Left lung (tissue), 10 donors: ENCODE results near the gene CA10. TPM values are rescaled to one million over a fixed set of nuclear protein-coding genes. Genes with fewer than 3 reads are reported as not detected.

Experiments used
- ATAC-seq: fragments of 200-7000 bp; cut with Tn5 transposase; one replicate; pipeline ENCODE4 v1.9.1; 2020; ENCODE audit warnings: moderate library complexity
- DNase-seq, 4 donors: peaks; one replicate each; pipeline ENCODE4 v3.0.0-alpha.2; 2013 to 2020
- H3K27ac ChIP-seq, 2 donors: fragments of 200-600 bp; sonication (generic) in 1 of 2; one replicate each; pipeline versions ENCODE4 v1.5.0 to v1.8.0; 2020 to 2021
- H3K27me3 ChIP-seq, 2 donors: fragments of 200-600 bp; sonication (generic) in 1 of 2; one replicate each; pipeline versions ENCODE4 v1.5.0 to v1.8.0; 2020 to 2021
- H3K36me3 ChIP-seq, 2 donors: fragments of 200-600 bp; sonication (generic) in 1 of 2; one replicate each; pipeline versions ENCODE4 v1.5.0 to v1.8.0; 2020 to 2021
- H3K4me1 ChIP-seq, 2 donors: fragments of 200-600 bp; one replicate each; pipeline ENCODE4 v1.8.0; 2021
- H3K4me3 ChIP-seq, 2 donors: fragments of 200-600 bp; sonication (generic) in 1 of 2; one replicate each; pipeline versions ENCODE4 v1.5.0 to v1.8.0; 2020 to 2021; ENCODE audit warnings: mild to moderate bottlenecking in 1 of 2
- H3K9me3 ChIP-seq, 2 donors: fragments of 200-600 bp; sonication (generic) in 1 of 2; one replicate each; pipeline versions ENCODE4 v1.5.0 to v1.8.0; 2020 to 2021
- CTCF ChIP-seq, 2 donors: fragments of 200-600 bp; sonication (generic) in 1 of 2; IDR thresholded peaks; one replicate each; pipeline versions ENCODE4 v1.5.0 to v1.8.0; 2021; ENCODE audit warnings: antibody characterized with exemption in 2 of 2
- intact Hi-C, 2 donors: fragments of 100-400 bp; cut with DNase I; formaldehyde crosslinking; loops; one replicate each; pipeline versions ENCODE4 v1.11.2 to v1.14.2; 2022
- polyA plus RNA-seq, 6 donors: library from polyadenylated mRNA; unstranded; fragments of 120-200 nt; gene quantifications; one replicate each; pipeline ENCODE4 v1.2.1, GENCODE V29; 2013; ENCODE audit not compliant: insufficient read length in 6 of 6
- total RNA-seq, 2 donors: library from RNA; stranded (reverse); fragmentation: NEBNext Ultra II Directional; extraction: Animal tissue kit (Norgen Biotek cat#: 25700); gene quantifications; one replicate each; pipeline ENCODE4 v1.2.1, GENCODE V29; 2021
- donor health status: DM: no; HTN: yes; CAD: no.
- donor health status: DM: no; HTN: no; CAD: no.

Gene CA10
- total and polyA plus RNA-seq, 8 donors, result 0.06 to 0.31 TPM; not detected in 6

- TF ChIP-seq CTCF (IDR thresholded peaks at IDR 0.05), result no peak
- intact Hi-C loops, result no loop called here
- ATAC-seq, result no peak
These were observed 512.0 kb downstream of the CA10 start for GRCh38 chr17:51646539-51646938.

GRCh38 chr17:51645056-51645455, 513.5 kb downstream of the CA10 start:
- ATAC-seq, result no peak

More at GRCh38 chr17:51646539-51646938, 512.0 kb downstream of the CA10 start:
- Histone ChIP-seq H3K4me3 (no peak overlapping the region), H3K9me3 (no peaks in the 10 kb centered on the region), H3K27ac (no peak overlapping the region), H3K27me3 (peaks cover 6 to 27% of the 10 kb centered on the region in 2 donors), H3K36me3 (no peaks in the 10 kb centered on the region), H3K4me1 (no peaks in the 10 kb centered on the region)
- DNase-seq, result no peak

GRCh38 chr17:51643702-51644490, 514.6 kb downstream of the CA10 start:
- Histone ChIP-seq H3K27me3 (peaks cover 6 to 27% of the 10 kb centered on the region in 2 donors), H3K27ac (no peak overlapping the region), H3K9me3 (no peaks in the 10 kb centered on the region), H3K4me3 (no peak overlapping the region), H3K36me3 (no peaks in the 10 kb centered on the region), H3K4me1 (no peaks in the 10 kb centered on the region)
- DNase-seq (no peak), ATAC-seq (no peak)
- no peak for TF ChIP-seq CTCF (IDR thresholded peaks at IDR 0.05)
- intact Hi-C loops, result no loop called here

More at GRCh38 chr17:51645056-51645455, 513.5 kb downstream of the CA10 start:
- intact Hi-C loops, result no loop called here
- H3K4me3 ChIP-seq, result no peak overlapping the region
- H3K27me3 ChIP-seq, result peaks cover 6 to 27% of the 10 kb centered on the region in 2 donors
- DNase-seq, result no peak
- no peaks in the 10 kb centered on the region for H3K9me3 ChIP-seq
- H3K27ac ChIP-seq, result no peak overlapping the region
- no peak for TF ChIP-seq CTCF (IDR thresholded peaks at IDR 0.05)
- H3K4me1 ChIP-seq, result no peaks in the 10 kb centered on the region
- H3K36me3 ChIP-seq, result no peaks in the 10 kb centered on the region

- Histone ChIP-seq H3K9me3 (no peaks in the 10 kb centered on the region), H3K4me3 (no peak overlapping the region), H3K36me3 (no peaks in the 10 kb centered on the region), H3K4me1 (no peaks in the 10 kb centered on the region), H3K27ac (no peak overlapping the region), H3K27me3 (peaks cover 6 to 27% of the 10 kb centered on the region in 2 donors)
- ATAC-seq (no peak), DNase-seq (no peak)
- no peak for TF ChIP-seq CTCF (IDR thresholded peaks at IDR 0.05)
- intact Hi-C loops, result no loop called here
These were observed 516.5 kb downstream of the CA10 start for GRCh38 chr17:51642029-51642428.

- H3K27me3 ChIP-seq, result peaks cover 6 to 24% of the 10 kb centered on the region in 2 donors
- no peaks in the 10 kb centered on the region for H3K4me1 ChIP-seq
- ATAC-seq (no peak), DNase-seq (no peak)
- H3K4me3 ChIP-seq, result no peak overlapping the region
- TF ChIP-seq CTCF (IDR thresholded peaks at IDR 0.05), result no peak
- no peak overlapping the region for H3K27ac ChIP-seq
- intact Hi-C loops, result no loop called here
- no peaks in the 10 kb centered on the region for H3K36me3 ChIP-seq
- no peaks in the 10 kb centered on the region for H3K9me3 ChIP-seq
These were observed 518.3 kb downstream of the CA10 start for GRCh38 chr17:51640108-51640622.
